Kidney capillary endothelial cell (primary cell): ENCODE measurements around the gene TMEM69.
"Not testable (repeated sequence)": the region's sequence is repeated elsewhere in the genome, so short reads cannot be mapped to it uniquely, and the experiment has no call there.

ENCODE experiments used
- DNase-seq: peaks from one replicate; pipeline ENCODE4 v3.0.0-alpha.2; 2018; ENCODE audit warnings: low spot score

TMEM69 gene

DNA sequence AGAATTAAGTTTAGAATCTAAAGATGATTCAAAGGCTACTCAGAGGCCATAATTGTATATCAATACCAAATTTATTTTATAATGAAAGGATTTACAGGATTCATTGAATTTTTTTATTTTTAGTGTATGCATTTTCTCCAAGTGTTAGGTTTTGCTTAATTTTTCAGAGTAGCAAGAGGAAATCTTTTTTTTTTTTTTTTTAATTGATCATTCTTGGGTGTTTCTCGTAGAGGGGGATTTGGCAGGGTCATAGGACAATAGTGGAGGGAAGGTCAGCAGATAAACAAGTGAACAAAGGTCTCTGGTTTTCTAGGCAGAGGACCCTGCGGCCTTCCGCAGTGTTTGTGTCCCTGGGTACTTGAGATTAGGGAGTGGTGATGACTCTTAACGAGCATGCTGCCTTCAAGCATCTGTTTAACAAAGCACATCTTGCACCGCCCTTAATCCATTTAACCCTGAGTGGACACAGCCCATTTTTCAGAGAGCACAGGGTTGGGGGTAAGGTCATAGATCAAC is 51.7 kb downstream of the TMEM69 start:
- DNase-seq = not testable (repeated sequence)
